Measurements from ENCODE around the gene EREG.

EREG gene

GRCh38 chr4:74374128-74374527 lies 9.2 kb downstream of the EREG start:
- Histone ChIP-seq H3K27ac (ENCODE audit: low read depth, low read length) (no peak overlapping the region), H3K9me3 (ENCODE audit: insufficient read depth, low read depth, low read length) (no peaks in the 10 kb centered on the region), H3K4me3 (ENCODE audit: low read length) (no peak overlapping the region), H3K4me1 (ENCODE audit: insufficient read depth, low read length) (no peaks in the 10 kb centered on the region), H3K9ac (ENCODE audit: low read depth, low read length) (no peak overlapping the region), H3K36me3 (ENCODE audit: insufficient read depth, low read length) (no peaks in the 10 kb centered on the region), H3K27me3 (ENCODE audit: insufficient read depth, low read length) (no peaks in the 10 kb centered on the region)
- 94% methylated on average over 1 of the region's 1 CpG for WGBS

GRCh38 chr4:74374561-74375327 lies 9.8 kb downstream of the EREG start:
- 96% methylated on average over 8 of the region's 10 CpGs for WGBS
- H3K9ac ChIP-seq (ENCODE audit: low read depth, low read length) = no peak overlapping the region
- no peak overlapping the region for H3K27ac ChIP-seq (ENCODE audit: low read depth, low read length)
- no peaks in the 10 kb centered on the region for H3K36me3 ChIP-seq (ENCODE audit: insufficient read depth, low read length)
- H3K27me3 ChIP-seq (ENCODE audit: insufficient read depth, low read length) = no peaks in the 10 kb centered on the region
- H3K9me3 ChIP-seq (ENCODE audit: insufficient read depth, low read depth, low read length) = no peaks in the 10 kb centered on the region
- H3K4me3 ChIP-seq (ENCODE audit: low read length) = no peak overlapping the region
- H3K4me1 ChIP-seq (ENCODE audit: insufficient read depth, low read length) = no peaks in the 10 kb centered on the region

GRCh38 chr4:74375824-74376426 lies 11.0 kb downstream of the EREG start:
- Histone ChIP-seq H3K9ac (ENCODE audit: low read depth, low read length) (no peak overlapping the region), H3K4me3 (ENCODE audit: low read length) (no peak overlapping the region), H3K36me3 (ENCODE audit: insufficient read depth, low read length) (no peaks in the 10 kb centered on the region), H3K4me1 (ENCODE audit: insufficient read depth, low read length) (no peaks in the 10 kb centered on the region), H3K9me3 (ENCODE audit: insufficient read depth, low read depth, low read length) (no peaks in the 10 kb centered on the region), H3K27ac (ENCODE audit: low read depth, low read length) (no peak overlapping the region), H3K27me3 (ENCODE audit: insufficient read depth, low read length) (no peaks in the 10 kb centered on the region)
- WGBS = 89% methylated on average over 7 of the region's 7 CpGs

GRCh38 chr4:74376888-74377483 lies 12.0 kb downstream of the EREG start:
- no peak overlapping the region for H3K4me3 ChIP-seq (ENCODE audit: low read length)
- no CpG with 5 or more reads among the region's 4 CpGs for WGBS
- no peaks in the 10 kb centered on the region for H3K27me3 ChIP-seq (ENCODE audit: insufficient read depth, low read length)
- no peaks in the 10 kb centered on the region for H3K36me3 ChIP-seq (ENCODE audit: insufficient read depth, low read length)
- H3K9me3 ChIP-seq (ENCODE audit: insufficient read depth, low read depth, low read length) = no peaks in the 10 kb centered on the region
- no peak overlapping the region for H3K27ac ChIP-seq (ENCODE audit: low read depth, low read length)
- H3K4me1 ChIP-seq (ENCODE audit: insufficient read depth, low read length) = no peaks in the 10 kb centered on the region
- H3K9ac ChIP-seq (ENCODE audit: low read depth, low read length) = no peak overlapping the region

GRCh38 chr4:74377714-74378113 lies 12.8 kb downstream of the EREG start:
- Histone ChIP-seq H3K9ac (ENCODE audit: low read depth, low read length) (no peak overlapping the region), H3K36me3 (ENCODE audit: insufficient read depth, low read length) (no peaks in the 10 kb centered on the region), H3K4me1 (ENCODE audit: insufficient read depth, low read length) (no peaks in the 10 kb centered on the region), H3K27me3 (ENCODE audit: insufficient read depth, low read length) (no peaks in the 10 kb centered on the region), H3K27ac (ENCODE audit: low read depth, low read length) (no peak overlapping the region), H3K4me3 (ENCODE audit: low read length) (no peak overlapping the region), H3K9me3 (ENCODE audit: insufficient read depth, low read depth, low read length) (no peaks in the 10 kb centered on the region)
- WGBS = 74% methylated on average over 3 of the region's 5 CpGs

GRCh38 chr4:74378573-74378972 lies 13.6 kb downstream of the EREG start:
- Histone ChIP-seq H3K4me3 (ENCODE audit: low read length) (no peak overlapping the region), H3K36me3 (ENCODE audit: insufficient read depth, low read length) (no peaks in the 10 kb centered on the region), H3K27ac (ENCODE audit: low read depth, low read length) (no peak overlapping the region), H3K27me3 (ENCODE audit: insufficient read depth, low read length) (no peaks in the 10 kb centered on the region), H3K4me1 (ENCODE audit: insufficient read depth, low read length) (no peaks in the 10 kb centered on the region), H3K9ac (ENCODE audit: low read depth, low read length) (no peak overlapping the region), H3K9me3 (ENCODE audit: insufficient read depth, low read depth, low read length) (no peaks in the 10 kb centered on the region)

- Histone ChIP-seq H3K27me3 (ENCODE audit: insufficient read depth, low read length) (no peaks in the 10 kb centered on the region), H3K4me3 (ENCODE audit: low read length) (no peak overlapping the region), H3K36me3 (ENCODE audit: insufficient read depth, low read length) (no peaks in the 10 kb centered on the region), H3K4me1 (ENCODE audit: insufficient read depth, low read length) (no peaks in the 10 kb centered on the region), H3K9ac (ENCODE audit: low read depth, low read length) (no peak overlapping the region), H3K27ac (ENCODE audit: low read depth, low read length) (no peak overlapping the region), H3K9me3 (ENCODE audit: insufficient read depth, low read depth, low read length) (no peaks in the 10 kb centered on the region)
- WGBS = 96% methylated on average over 4 of the region's 6 CpGs
Observed at GRCh38 chr4:74379912-74380311, 15.0 kb downstream of the EREG start.

- WGBS = no CpG with 5 or more reads among the region's 1 CpG
- H3K27me3 ChIP-seq (ENCODE audit: insufficient read depth, low read length) = no peaks in the 10 kb centered on the region
- H3K9ac ChIP-seq (ENCODE audit: low read depth, low read length) = no peak overlapping the region
- no peaks in the 10 kb centered on the region for H3K4me1 ChIP-seq (ENCODE audit: insufficient read depth, low read length)
- no peak overlapping the region for H3K27ac ChIP-seq (ENCODE audit: low read depth, low read length)
- no peaks in the 10 kb centered on the region for H3K36me3 ChIP-seq (ENCODE audit: insufficient read depth, low read length)
- no peak overlapping the region for H3K4me3 ChIP-seq (ENCODE audit: low read length)
- H3K9me3 ChIP-seq (ENCODE audit: insufficient read depth, low read depth, low read length) = no peaks in the 10 kb centered on the region
Observed at GRCh38 chr4:74385386-74385785, 20.4 kb downstream of the EREG start.

GRCh38 chr4:74386159-74386558 lies 21.2 kb downstream of the EREG start:
- H3K9ac ChIP-seq (ENCODE audit: low read depth, low read length) = no peak overlapping the region
- H3K27ac ChIP-seq (ENCODE audit: low read depth, low read length) = no peak overlapping the region
- H3K9me3 ChIP-seq (ENCODE audit: insufficient read depth, low read depth, low read length) = no peaks in the 10 kb centered on the region
- no peak overlapping the region for H3K4me3 ChIP-seq (ENCODE audit: low read length)
- H3K27me3 ChIP-seq (ENCODE audit: insufficient read depth, low read length) = no peaks in the 10 kb centered on the region
- no peaks in the 10 kb centered on the region for H3K4me1 ChIP-seq (ENCODE audit: insufficient read depth, low read length)
- H3K36me3 ChIP-seq (ENCODE audit: insufficient read depth, low read length) = no peaks in the 10 kb centered on the region
- WGBS = 85% methylated on average over 4 of the region's 4 CpGs

GRCh38 chr4:74387790-74388189 lies 22.8 kb downstream of the EREG start:
- Histone ChIP-seq H3K36me3 (ENCODE audit: insufficient read depth, low read length) (no peaks in the 10 kb centered on the region), H3K4me1 (ENCODE audit: insufficient read depth, low read length) (no peaks in the 10 kb centered on the region), H3K9me3 (ENCODE audit: insufficient read depth, low read depth, low read length) (no peaks in the 10 kb centered on the region), H3K27me3 (ENCODE audit: insufficient read depth, low read length) (no peaks in the 10 kb centered on the region), H3K9ac (ENCODE audit: low read depth, low read length) (no peak overlapping the region), H3K27ac (ENCODE audit: low read depth, low read length) (no peak overlapping the region), H3K4me3 (ENCODE audit: low read length) (no peak overlapping the region)
- no CpG with 5 or more reads among the region's 2 CpGs for WGBS

GRCh38 chr4:74389494-74389893 lies 24.5 kb downstream of the EREG start:
- WGBS = 83% methylated on average over 1 of the region's 1 CpG

More at GRCh38 chr4:74389494-74389893, 24.5 kb downstream of the EREG start:
- Histone ChIP-seq H3K4me1 (ENCODE audit: insufficient read depth, low read length) (no peaks in the 10 kb centered on the region), H3K9me3 (ENCODE audit: insufficient read depth, low read depth, low read length) (no peaks in the 10 kb centered on the region), H3K4me3 (ENCODE audit: low read length) (no peak overlapping the region), H3K27ac (ENCODE audit: low read depth, low read length) (no peak overlapping the region), H3K9ac (ENCODE audit: low read depth, low read length) (no peak overlapping the region), H3K36me3 (ENCODE audit: insufficient read depth, low read length) (no peaks in the 10 kb centered on the region), H3K27me3 (ENCODE audit: insufficient read depth, low read length) (no peaks in the 10 kb centered on the region)
